AG04450 (cell line): ENCODE data around the gene FGF10. TPM values are rescaled to one million over a fixed set of nuclear protein-coding genes. Genes with fewer than 3 reads are reported as not detected.

ENCODE experiments used
- CTCF ChIA-PET: fragments of 300-600, 350-600 bp; formaldehyde crosslinking; extraction: SDS; loops from one replicate; lab custom pipeline; 2022; ENCODE audit warnings: antibody characterized with exemption, inconsistent platforms; lab: Charles Lee
- POLR2A ChIA-PET: fragments of 350-600 bp; formaldehyde crosslinking; extraction: SDS; loops from one replicate; lab custom pipeline; 2021; ENCODE audit warnings: antibody characterized with exemption, inconsistent platforms; lab: Yijun Ruan, JAX
- DNase-seq: peaks from one replicate; pipeline ENCODE4 v3.0.0-alpha.2; 2011; ENCODE audit warnings: low read depth, low spot score
- H3K27ac ChIP-seq: one replicate; pipeline ENCODE4 v1.5.1; 2012; ENCODE audit warnings: low read depth, low read length, control low read depth
- H3K27me3 ChIP-seq: one replicate; pipeline ENCODE4 v1.6.0; 2012; ENCODE audit warnings: low read length; ENCODE audit not compliant: control insufficient read depth, insufficient read depth
- H3K4me3 ChIP-seq: 2 replicates; pipeline ENCODE4 v1.5.1; 2011; ENCODE audit warnings: mild to moderate bottlenecking, low read depth, low read length, control low read depth
- H3K9me3 ChIP-seq: 2 replicates; pipeline ENCODE4 v1.5.1; 2012; ENCODE audit warnings: low read length; ENCODE audit not compliant: control insufficient read depth, insufficient read depth
- polyA plus RNA-seq: library from polyadenylated mRNA; depleted of rRNA; stranded (reverse); fragments of >200 nt; gene quantifications from 2 replicates; pipeline ENCODE4 v1.2.3, GENCODE V29; 2011
- TF ChIP-seq, protein P1 (sequence below): IDR thresholded peaks from 2 replicates; pipeline ENCODE4 v1.5.1; 2011; ENCODE audit warnings: low read depth, low read length, control low read depth, inconsistent platforms

FGF10 gene
- polyA plus RNA-seq, 1 experiment: 0.10 TPM

DNA sequence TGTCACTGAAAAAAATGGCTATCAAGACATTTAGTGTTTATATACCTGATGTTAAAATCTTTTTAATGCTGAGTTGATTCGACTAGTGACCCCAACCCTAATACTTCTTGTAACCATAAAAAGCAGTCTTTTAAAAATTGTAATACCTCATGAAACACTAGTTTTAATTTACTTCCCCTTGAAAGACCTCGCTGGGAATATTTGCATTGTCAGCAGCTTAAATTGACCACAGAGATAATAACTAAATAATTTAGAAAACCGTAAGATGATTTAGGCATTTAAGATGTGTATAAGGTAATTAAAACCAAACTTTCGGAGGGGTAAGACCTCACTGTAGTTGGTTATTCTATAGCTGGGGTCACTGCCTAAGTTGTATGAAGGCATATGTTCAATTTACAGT is 89.8 kb downstream of the FGF10 start:
- H3K4me3 ChIP-seq: no peak overlapping the region
- H3K27ac ChIP-seq: no peak overlapping the region
- DNase-seq: no peak
- POLR2A ChIA-PET: no interaction called here
- CTCF ChIA-PET: no interaction called here
- no peaks in the 10 kb centered on the region for H3K9me3 ChIP-seq
- TF ChIP-seq, protein P1, sequence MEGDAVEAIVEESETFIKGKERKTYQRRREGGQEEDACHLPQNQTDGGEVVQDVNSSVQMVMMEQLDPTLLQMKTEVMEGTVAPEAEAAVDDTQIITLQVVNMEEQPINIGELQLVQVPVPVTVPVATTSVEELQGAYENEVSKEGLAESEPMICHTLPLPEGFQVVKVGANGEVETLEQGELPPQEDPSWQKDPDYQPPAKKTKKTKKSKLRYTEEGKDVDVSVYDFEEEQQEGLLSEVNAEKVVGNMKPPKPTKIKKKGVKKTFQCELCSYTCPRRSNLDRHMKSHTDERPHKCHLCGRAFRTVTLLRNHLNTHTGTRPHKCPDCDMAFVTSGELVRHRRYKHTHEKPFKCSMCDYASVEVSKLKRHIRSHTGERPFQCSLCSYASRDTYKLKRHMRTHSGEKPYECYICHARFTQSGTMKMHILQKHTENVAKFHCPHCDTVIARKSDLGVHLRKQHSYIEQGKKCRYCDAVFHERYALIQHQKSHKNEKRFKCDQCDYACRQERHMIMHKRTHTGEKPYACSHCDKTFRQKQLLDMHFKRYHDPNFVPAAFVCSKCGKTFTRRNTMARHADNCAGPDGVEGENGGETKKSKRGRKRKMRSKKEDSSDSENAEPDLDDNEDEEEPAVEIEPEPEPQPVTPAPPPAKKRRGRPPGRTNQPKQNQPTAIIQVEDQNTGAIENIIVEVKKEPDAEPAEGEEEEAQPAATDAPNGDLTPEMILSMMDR: no peak
- no peaks in the 10 kb centered on the region for H3K27me3 ChIP-seq

DNA sequence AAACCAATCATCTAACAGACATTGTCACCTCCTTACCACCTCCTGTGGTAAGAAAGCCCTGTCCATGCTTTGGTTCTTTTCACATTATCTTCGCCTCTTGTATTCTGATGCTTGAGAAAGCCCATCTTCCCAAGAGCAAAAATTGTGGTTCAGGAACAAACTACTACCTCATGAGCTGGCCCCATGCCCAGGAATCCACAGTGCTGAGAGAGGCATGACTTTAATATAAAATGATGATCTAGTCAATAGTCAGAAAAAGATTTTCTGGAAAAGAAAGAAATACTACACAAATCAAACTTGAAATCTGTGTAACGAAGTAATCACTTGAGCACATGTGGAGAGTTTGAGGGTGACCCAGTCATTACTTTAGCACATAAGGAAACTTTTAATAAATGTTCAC is 94.7 kb downstream of the FGF10 start:
- no peaks in the 10 kb centered on the region for H3K27me3 ChIP-seq
- H3K9me3 ChIP-seq: no peaks in the 10 kb centered on the region
- CTCF ChIA-PET: no interaction called here
- POLR2A ChIA-PET: no interaction called here
- no peak overlapping the region for H3K27ac ChIP-seq
- no peak for DNase-seq
- H3K4me3 ChIP-seq: no peak overlapping the region
- TF ChIP-seq, protein P1: no peak

DNA sequence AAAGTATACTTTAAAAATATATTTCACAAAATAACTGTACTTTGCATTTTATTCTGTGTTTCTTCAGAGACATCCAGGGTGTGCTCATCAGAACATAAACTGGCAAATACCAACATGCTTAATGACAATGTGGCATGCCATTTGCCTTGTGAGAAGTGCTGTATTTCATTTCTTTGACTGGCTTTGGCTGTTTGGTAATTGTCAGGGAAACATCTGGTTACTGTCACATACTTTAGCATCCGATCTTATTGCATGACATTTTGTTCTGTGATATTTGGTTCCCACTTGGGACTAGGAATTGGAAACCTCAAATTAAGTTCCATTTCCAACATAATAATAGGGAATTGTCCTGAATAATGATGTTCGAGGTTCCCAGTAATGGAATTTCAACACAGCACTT is 96.5 kb downstream of the FGF10 start:
- Histone ChIP-seq H3K9me3 (no peaks in the 10 kb centered on the region), H3K4me3 (no peak overlapping the region), H3K27me3 (no peaks in the 10 kb centered on the region), H3K27ac (no peak overlapping the region)
- CTCF ChIA-PET: no interaction called here
- POLR2A ChIA-PET: no interaction called here
- no peak for DNase-seq
- TF ChIP-seq, protein P1: no peak

DNA sequence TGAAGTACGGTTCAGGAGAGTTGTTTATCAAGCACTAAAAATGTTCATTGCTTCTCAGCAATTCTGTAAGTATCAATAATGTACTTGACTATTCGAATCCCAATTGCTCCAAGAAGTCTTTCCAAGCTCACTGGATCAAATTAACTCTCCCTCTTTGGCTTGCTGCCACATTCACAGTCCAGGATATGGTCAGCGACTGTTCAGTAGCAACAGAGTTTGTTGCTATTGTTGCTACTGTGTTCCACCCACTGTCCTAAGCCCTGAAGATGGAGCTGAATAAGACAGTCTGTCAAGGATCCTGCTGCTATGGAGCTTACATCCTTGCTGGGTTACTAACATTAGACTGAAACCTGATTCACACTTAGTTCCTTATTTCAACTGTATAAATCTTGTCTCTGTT is 110.8 kb downstream of the FGF10 start:
- no peak for DNase-seq
- POLR2A ChIA-PET: no interaction called here
- Histone ChIP-seq H3K9me3 (no peaks in the 10 kb centered on the region), H3K27ac (no peak overlapping the region), H3K27me3 (no peaks in the 10 kb centered on the region), H3K4me3 (no peak overlapping the region)
- CTCF ChIA-PET: no interaction called here
- TF ChIP-seq, protein P1: no peak

DNA sequence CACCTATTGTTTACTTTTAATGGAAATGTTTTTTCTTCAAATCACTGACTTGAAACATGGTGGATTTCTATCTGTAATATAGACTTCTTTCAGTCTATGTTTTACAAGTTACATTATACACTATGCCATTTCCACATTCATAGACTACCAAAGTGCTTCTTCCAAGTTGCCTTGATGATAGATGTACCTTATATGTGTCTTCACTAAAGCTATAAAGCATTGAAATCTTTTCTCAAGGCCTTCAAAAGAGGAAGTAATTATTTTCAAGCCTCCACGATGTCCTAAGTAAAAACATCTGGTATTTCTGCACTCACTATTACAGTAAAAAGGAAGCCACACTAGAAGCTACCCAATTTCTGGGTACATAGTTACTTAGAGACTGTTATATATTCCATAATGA is 113.3 kb downstream of the FGF10 start:
- CTCF ChIA-PET: no interaction called here
- DNase-seq: no peak
- H3K27ac ChIP-seq: no peak overlapping the region
- POLR2A ChIA-PET: no interaction called here
- TF ChIP-seq, protein P1: no peak
- no peaks in the 10 kb centered on the region for H3K9me3 ChIP-seq
- H3K27me3 ChIP-seq: no peaks in the 10 kb centered on the region
- H3K4me3 ChIP-seq: no peak overlapping the region
